Activated T-cell treated with anti-CD3 and anti-CD28 coated beads, Interleukin-2, amount 50 U/mL, for 48 hours (primary cell): ENCODE measurements around the gene TMEM218.
"Not testable (repeated sequence)": the region's sequence is repeated elsewhere in the genome, so short reads cannot be mapped to it uniquely, and the experiment has no call there.

Source experiments
- DNase-seq, 2 experiments: peaks; one replicate each; pipeline ENCODE4 v3.0.0-alpha.2; 2020

The TMEM218 gene

GRCh38 chr11:125128450-125128849 lies 17.0 kb upstream of the TMEM218 start:
- DNase-seq: no peak

DNA sequence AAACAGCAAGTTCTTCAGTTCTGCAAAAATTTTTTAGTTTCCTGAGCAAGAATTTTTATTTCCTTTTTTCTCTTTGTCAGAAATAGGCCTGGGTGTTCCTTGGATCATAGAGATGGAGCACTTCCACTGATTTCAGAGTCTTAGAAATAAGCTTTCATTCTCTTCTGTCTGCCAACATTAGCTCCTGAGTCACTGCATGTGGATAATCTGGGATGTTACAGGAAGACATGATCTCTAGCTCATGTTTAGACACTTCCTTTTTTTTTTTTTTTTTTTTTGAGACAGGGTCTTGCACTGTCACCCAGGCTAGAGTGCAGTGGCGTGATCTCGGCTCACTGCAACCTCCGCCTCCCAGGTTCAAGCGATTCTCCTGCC lies 13.2 kb upstream of the TMEM218 start:
- no peak for DNase-seq

- peak; percentile 44 to 62 for DNase-seq
Observed at GRCh38 chr11:125123947-125124617, 12.7 kb upstream of the TMEM218 start.

- DNase-seq: no peak
Observed at GRCh38 chr11:125123194-125123946, 11.9 kb upstream of the TMEM218 start.

GRCh38 chr11:125117429-125117828 lies 6.0 kb upstream of the TMEM218 start:
- no peak for DNase-seq

DNA sequence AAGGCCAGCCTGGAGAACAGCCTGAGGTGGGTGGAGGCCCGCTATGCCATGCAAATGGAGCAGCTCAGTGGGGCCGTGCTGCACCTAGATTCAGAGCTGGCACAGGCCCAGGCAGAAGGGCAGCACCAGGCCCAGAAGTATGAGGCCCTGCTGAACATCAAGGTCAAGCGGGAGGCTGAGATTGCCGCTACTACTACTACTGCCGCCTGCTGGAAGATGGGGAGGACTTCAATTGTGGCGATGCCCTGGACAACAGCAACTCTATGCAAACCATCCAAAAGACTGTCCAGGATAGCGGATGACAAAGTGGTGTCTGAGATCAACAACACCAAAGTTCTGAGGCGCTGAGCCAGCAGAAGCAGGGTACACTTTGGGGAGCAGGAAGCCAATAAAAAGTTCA lies 3.1 kb upstream of the TMEM218 start:
- no peak for DNase-seq

- DNase-seq: no peak
Observed at GRCh38 chr11:125112208-125112604, 780 bp upstream of the TMEM218 start.

GRCh38 chr11:125111001-125111342 lies 454 bp downstream of the TMEM218 start:
- peak; percentile 38 to 40 for DNase-seq

- DNase-seq: no peak
Observed at GRCh38 chr11:125110506-125110905, 920 bp downstream of the TMEM218 start.

GRCh38 chr11:125108469-125108868 lies 3.0 kb downstream of the TMEM218 start:
- DNase-seq: no peak

- no peak for DNase-seq
Observed at GRCh38 chr11:125105926-125106325, 5.5 kb downstream of the TMEM218 start.

DNA sequence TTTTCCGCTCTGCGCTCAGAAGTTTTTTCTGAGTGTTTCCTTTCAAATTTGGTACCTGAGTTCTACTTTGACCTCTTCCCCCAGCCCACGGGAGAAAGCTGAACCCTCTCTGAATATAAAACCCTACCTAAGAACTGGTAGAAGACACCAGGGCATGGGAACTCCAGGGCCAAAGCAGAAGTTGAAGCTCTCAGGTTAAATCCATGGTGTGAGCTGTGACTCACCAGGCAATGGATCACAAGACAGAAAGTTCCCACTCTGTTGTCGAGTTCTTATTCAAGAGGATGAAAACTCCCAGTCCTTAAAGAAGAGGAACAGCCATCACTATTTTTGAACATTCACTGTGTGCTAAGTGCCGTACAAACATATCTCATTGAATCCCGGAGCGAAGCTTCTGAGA lies 8.9 kb downstream of the TMEM218 start:
- DNase-seq: no peak

- no peak for DNase-seq
Observed at GRCh38 chr11:125102025-125102424, 9.4 kb downstream of the TMEM218 start.

DNA sequence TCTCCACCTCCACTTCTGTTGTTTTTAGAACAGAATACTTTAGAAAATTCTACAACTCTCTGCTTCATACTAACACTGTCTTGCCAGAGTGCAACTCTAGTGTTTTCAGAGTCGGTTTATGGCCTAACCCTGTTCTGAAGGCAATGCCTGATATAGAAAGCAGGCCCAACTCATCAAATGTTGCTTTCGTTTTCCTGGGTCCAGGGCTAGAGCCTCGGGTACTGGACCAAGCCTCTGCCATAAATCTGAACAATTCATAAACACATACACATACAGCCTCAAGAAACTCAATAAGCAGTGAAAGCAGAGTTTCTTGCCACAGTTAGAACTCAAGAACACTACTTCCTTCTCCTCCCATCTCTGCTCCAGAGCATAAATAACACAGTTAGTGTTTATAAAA lies 9.8 kb downstream of the TMEM218 start:
- no peak for DNase-seq

DNA sequence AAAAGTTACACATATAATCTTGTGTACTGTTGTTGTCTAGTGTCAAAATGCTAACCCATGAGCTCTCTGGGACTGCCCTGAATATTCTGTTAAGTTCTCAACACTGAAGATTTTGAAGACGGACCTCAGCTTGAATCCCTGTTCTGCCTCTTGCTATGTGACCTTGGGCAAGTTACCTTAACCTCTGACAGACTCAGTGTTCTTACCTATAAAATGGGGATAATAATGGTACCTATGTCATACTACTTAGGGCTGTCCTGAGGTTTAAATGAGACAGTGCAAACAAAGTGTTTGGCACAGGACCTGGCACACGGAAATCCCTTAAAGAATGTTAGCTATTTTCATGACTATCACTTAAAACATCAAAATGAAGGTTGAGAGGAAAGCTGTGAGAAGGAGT lies 11.3 kb downstream of the TMEM218 start:
- DNase-seq: no peak

- DNase-seq: no peak
Observed at GRCh38 chr11:125094731-125095130, 16.7 kb downstream of the TMEM218 start.

DNA sequence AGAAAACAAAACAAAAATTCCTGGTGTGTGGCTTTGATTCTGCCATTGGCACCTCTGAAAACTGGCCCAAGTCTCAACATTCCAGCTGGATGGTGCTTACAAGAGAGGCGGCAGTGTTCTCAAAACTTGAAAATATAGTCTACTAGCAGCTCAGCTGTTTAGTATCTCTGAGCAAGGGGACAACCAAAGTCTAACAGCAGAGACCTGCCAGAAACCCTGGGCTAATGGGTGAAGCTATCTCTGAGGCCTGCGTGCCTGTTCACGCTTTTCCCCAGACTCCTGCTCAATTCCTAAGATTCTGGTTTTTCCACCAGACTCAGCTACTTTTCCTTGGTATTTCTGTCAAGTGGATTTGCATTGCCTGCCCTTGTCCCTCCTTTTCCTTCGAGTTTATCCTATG lies 17.9 kb downstream of the TMEM218 start:
- DNase-seq: no peak

GRCh38 chr11:125092669-125093068 lies 18.8 kb downstream of the TMEM218 start:
- no peak for DNase-seq

- DNase-seq: peak in 1 of 2 experiments; percentile 11
Observed at GRCh38 chr11:125091877-125092664, 19.4 kb downstream of the TMEM218 start.

DNA sequence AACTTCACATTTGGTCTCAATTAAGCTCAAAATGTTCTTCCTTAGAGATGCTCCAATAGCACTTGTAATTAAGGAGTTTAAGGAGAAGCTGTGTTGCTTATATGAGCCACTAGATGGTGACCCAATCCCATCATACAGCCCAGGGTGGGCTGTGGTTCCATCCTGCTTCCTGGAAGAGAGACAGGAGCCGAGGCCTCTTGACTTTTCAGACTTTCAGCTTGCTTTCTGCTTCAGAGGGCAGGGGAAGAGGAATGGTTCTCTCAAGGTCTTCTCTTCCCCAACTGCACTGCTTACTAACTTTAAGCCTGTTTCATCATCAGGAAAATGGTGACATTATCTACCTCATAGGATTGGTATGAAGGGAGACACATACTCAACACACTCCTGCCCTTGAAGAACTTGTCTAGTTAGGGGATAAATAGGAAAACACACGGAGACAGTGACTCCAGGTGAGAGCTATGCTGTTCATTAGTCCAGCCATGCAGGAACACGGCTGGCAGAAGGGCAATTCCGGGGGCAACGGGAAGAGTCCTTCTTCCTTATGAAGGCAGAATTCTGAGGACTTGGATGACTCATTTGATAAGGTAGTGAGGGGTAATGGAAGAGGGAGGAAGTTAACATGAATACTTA lies 20.1 kb downstream of the TMEM218 start:
- DNase-seq: peak in 1 of 2 experiments; percentile 18

GRCh38 chr11:125090816-125091215 lies 20.6 kb downstream of the TMEM218 start:
- DNase-seq: peak in 1 of 2 experiments; percentile 8

GRCh38 chr11:125090151-125090550 lies 21.3 kb downstream of the TMEM218 start:
- DNase-seq: not testable (repeated sequence)

GRCh38 chr11:125089481-125089880 lies 21.9 kb downstream of the TMEM218 start:
- not testable (repeated sequence) for DNase-seq
